A549 (cell line): ENCODE data around the gene ACACA.

Experiments
- CBX2 ChIP-seq: fragments of 200-600 bp; sonication (generic); IDR thresholded peaks from 2 replicates; pipeline ENCODE4 v1.6.1; 2016; ENCODE audit warnings: low read depth, mild to moderate bottlenecking, borderline replicate concordance
- CHD4 ChIP-seq: fragments of 200-600 bp; sonication (generic); IDR thresholded peaks from 2 replicates; pipeline ENCODE4 v1.6.1; 2016; ENCODE audit warnings: antibody characterized with exemption, mild to moderate bottlenecking, borderline replicate concordance
- EP300 ChIP-seq, 2 experiments: fragments of >200 bp; sonication (Bioruptor Twin); formaldehyde crosslinking; IDR thresholded peaks; 2 replicates in 1 of 2; 3 replicates in 1 of 2; pipeline ENCODE4 v1.6.1; 2016 to 2017
- HOXA7 ChIP-seq: fragments of 250-450 bp; sonication (Bioruptor Pico); IDR thresholded peaks from 2 replicates; pipeline ENCODE4 v1.5.0; 2020; ENCODE audit warnings: mild to moderate bottlenecking, moderate library complexity
- JUNB ChIP-seq: fragments of >200 bp; sonication (Bioruptor Twin); formaldehyde crosslinking; IDR thresholded peaks from 2 replicates; pipeline ENCODE4 v1.6.1; 2016
- POLR2A ChIP-seq: IDR thresholded peaks from 2 replicates; pipeline ENCODE4 v1.6.1; 2012; ENCODE audit warnings: mild to moderate bottlenecking, low read length
- POLR2AphosphoS2 ChIP-seq: conservative IDR thresholded peaks from 2 replicates; pipeline ENCODE4 v1.6.1; 2012; ENCODE audit warnings: low read length, improper control_type of control experiment, inconsistent platforms
- SMC3 ChIP-seq: fragments of >200 bp; sonication (Bioruptor Twin); formaldehyde crosslinking; IDR thresholded peaks from 3 replicates; pipeline ENCODE4 v1.6.1; 2018; ENCODE audit warnings: inconsistent platforms
- TF ChIP-seq, protein P1 (sequence below): IDR thresholded peaks from 2 replicates; pipeline ENCODE4 v1.6.1; 2012
- TF ChIP-seq, protein P2 (sequence below): fragments of >200 bp; sonication (Bioruptor Twin); formaldehyde crosslinking; IDR thresholded peaks from 3 replicates; pipeline ENCODE4 v1.5.1; 2016

DNA sequence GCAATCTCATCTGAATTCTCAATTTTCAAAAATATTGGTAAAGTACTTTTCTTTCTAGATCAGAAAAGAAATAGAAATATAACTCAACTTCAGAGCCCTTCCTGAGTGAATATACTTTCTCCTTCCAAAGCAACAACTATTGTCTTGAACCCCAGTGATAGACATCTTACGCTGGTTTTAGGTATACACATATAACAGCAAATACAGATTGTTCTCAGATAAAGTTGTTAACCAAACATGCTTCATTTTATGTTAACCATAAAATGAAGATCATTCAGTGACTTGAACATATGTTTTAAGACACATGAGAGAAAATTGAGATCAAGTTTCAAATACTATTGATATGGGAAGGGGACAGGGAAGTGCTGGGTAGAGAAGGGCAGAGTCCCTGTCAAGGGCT lies 84.5 kb downstream of the ACACA start:
- TF ChIP-seq EP300 (IDR thresholded peaks at IDR 0.05) (no peak), JUNB (no peak), CBX2 (no peak), SMC3 (no peak), POLR2A (no peak), POLR2AphosphoS2 (no peak), HOXA7 (CRISPR knock-in tag) (no peak), CHD4 (no peak)
- TF ChIP-seq, protein P1, sequence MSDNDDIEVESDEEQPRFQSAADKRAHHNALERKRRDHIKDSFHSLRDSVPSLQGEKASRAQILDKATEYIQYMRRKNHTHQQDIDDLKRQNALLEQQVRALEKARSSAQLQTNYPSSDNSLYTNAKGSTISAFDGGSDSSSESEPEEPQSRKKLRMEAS, result no peak
- TF ChIP-seq, protein P2, sequence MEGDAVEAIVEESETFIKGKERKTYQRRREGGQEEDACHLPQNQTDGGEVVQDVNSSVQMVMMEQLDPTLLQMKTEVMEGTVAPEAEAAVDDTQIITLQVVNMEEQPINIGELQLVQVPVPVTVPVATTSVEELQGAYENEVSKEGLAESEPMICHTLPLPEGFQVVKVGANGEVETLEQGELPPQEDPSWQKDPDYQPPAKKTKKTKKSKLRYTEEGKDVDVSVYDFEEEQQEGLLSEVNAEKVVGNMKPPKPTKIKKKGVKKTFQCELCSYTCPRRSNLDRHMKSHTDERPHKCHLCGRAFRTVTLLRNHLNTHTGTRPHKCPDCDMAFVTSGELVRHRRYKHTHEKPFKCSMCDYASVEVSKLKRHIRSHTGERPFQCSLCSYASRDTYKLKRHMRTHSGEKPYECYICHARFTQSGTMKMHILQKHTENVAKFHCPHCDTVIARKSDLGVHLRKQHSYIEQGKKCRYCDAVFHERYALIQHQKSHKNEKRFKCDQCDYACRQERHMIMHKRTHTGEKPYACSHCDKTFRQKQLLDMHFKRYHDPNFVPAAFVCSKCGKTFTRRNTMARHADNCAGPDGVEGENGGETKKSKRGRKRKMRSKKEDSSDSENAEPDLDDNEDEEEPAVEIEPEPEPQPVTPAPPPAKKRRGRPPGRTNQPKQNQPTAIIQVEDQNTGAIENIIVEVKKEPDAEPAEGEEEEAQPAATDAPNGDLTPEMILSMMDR, result no peak
